Neural progenitor cell (in vitro differentiated cells): ENCODE results near the gene MGMT. TPM values are rescaled to one million over a fixed set of nuclear protein-coding genes. Genes with fewer than 3 reads are reported as not detected.

Source experiments
- DNase-seq: peaks from one replicate; pipeline ENCODE4 v3.0.0-alpha.2; 2016; ENCODE audit warnings: low spot score
- H2AFZ ChIP-seq: fragments of 200-600 bp; sonication (generic); replicated peaks from 2 replicates; pipeline ENCODE4 v1.6.1; 2016; ENCODE audit warnings: antibody characterized with exemption
- H3F3A ChIP-seq: fragments of 200-600 bp; sonication (generic); 2 replicates; pipeline ENCODE4 v1.6.1; 2016; ENCODE audit warnings: antibody characterized with exemption, low read depth
- H3K27ac ChIP-seq: fragments of 200-600 bp; sonication (generic); 2 replicates; pipeline ENCODE4 v1.5.1; 2016; ENCODE audit warnings: mild to moderate bottlenecking
- H3K27me3 ChIP-seq: fragments of 200-600 bp; sonication (generic); 2 replicates; pipeline ENCODE4 v1.6.1; 2016; ENCODE audit warnings: mild to moderate bottlenecking, moderate library complexity
- H3K36me3 ChIP-seq: fragments of 200-600 bp; sonication (generic); 2 replicates; pipeline ENCODE4 v1.5.1; 2016
- H3K4me1 ChIP-seq: fragments of 200-600 bp; sonication (generic); 2 replicates; pipeline ENCODE4 v1.6.1; 2016; ENCODE audit warnings: mixed run types
- H3K4me2 ChIP-seq: fragments of 200-600 bp; sonication (generic); 2 replicates; pipeline ENCODE4 v1.6.1; 2016
- H3K4me3 ChIP-seq: fragments of 200-600 bp; sonication (generic); 2 replicates; pipeline ENCODE4 v1.5.1; 2016
- H3K79me2 ChIP-seq: fragments of 200-600 bp; sonication (generic); 2 replicates; pipeline ENCODE4 v1.6.1; 2016; ENCODE audit warnings: low read depth
- H3K9ac ChIP-seq: fragments of 200-600 bp; sonication (generic); 2 replicates; pipeline ENCODE4 v1.6.1; 2016
- H3K9me3 ChIP-seq: fragments of 200-600 bp; sonication (generic); 2 replicates; pipeline ENCODE4 v1.5.1; 2016; ENCODE audit warnings: low read depth
- H4K20me1 ChIP-seq: fragments of 200-600 bp; sonication (generic); 2 replicates; pipeline ENCODE4 v1.6.1; 2016; ENCODE audit warnings: low read depth
- H3K27ac Mint-ChIP-seq: 3 replicates; pipeline ENCODE4 v1.8.0; 2021; ENCODE audit warnings: mixed read lengths
- H3K27me3 Mint-ChIP-seq: 2 replicates; pipeline ENCODE4 v1.8.0; 2022; ENCODE audit warnings: low read depth, mild to moderate bottlenecking, inconsistent platforms, moderate library complexity, mixed read lengths; ENCODE audit not compliant: insufficient read depth
- H3K36me3 Mint-ChIP-seq: 3 replicates; pipeline ENCODE4 v1.8.0; 2021; ENCODE audit warnings: mixed read lengths
- H3K4me1 Mint-ChIP-seq: 3 replicates; pipeline ENCODE4 v1.8.0; 2021; ENCODE audit warnings: mixed read lengths
- H3K4me3 Mint-ChIP-seq: 3 replicates; pipeline ENCODE4 v1.8.0; 2021; ENCODE audit warnings: mild to moderate bottlenecking, moderate library complexity, mixed read lengths
- H3K9me3 Mint-ChIP-seq: 3 replicates; pipeline ENCODE4 v1.8.0; 2020; ENCODE audit warnings: mixed read lengths
- CTCF ChIP-seq: fragments of 200-600 bp; sonication (generic); IDR thresholded peaks from 2 replicates; pipeline ENCODE4 v1.5.1; 2017; ENCODE audit warnings: antibody characterized with exemption, mild to moderate bottlenecking
- EZH2 ChIP-seq: fragments of 200-600 bp; sonication (generic); IDR thresholded peaks from 2 replicates; pipeline ENCODE4 v1.6.1; 2017; ENCODE audit warnings: antibody characterized with exemption, mild to moderate bottlenecking, moderate library complexity
- EZH2phosphoT487 ChIP-seq: fragments of 200-600 bp; sonication (generic); IDR thresholded peaks from 2 replicates; pipeline ENCODE4 v1.6.1; 2017; ENCODE audit warnings: antibody characterized with exemption
- total RNA-seq: library from RNA; depleted of rRNA; stranded (reverse); fragments of >200 nt; gene quantifications from 2 replicates; pipeline ENCODE4 v1.2.3, GENCODE V29; 2015; ENCODE audit warnings: low replicate concordance

The MGMT gene
- total RNA-seq, 1 donor from 2014 or later, result 17.5 TPM

- Mint-ChIP-seq H3K27me3 (peaks cover 6% of the 10 kb centered on the region), H3K4me1 (peaks cover 13% of the 10 kb centered on the region), H3K36me3 (peaks cover 2% of the 10 kb centered on the region), H3K9me3 (peaks cover 2% of the 10 kb centered on the region), H3K4me3 (no peak overlapping the region), H3K27ac (no peak overlapping the region)
- H3K4me2 ChIP-seq, result no peak overlapping the region
- peaks cover 6% of the 10 kb centered on the region for H3K4me1 ChIP-seq
- H3K27me3 ChIP-seq, result no peaks in the 10 kb centered on the region
- TF ChIP-seq CTCF (no peak), EZH2phosphoT487 (no peak), EZH2 (no peak)
- no peak overlapping the region for H3K27ac ChIP-seq
- no peaks in the 10 kb centered on the region for H3K36me3 ChIP-seq
- H3K9ac ChIP-seq, result no peak overlapping the region
- H4K20me1 ChIP-seq, result peaks cover 4% of the 10 kb centered on the region
- H3K9me3 ChIP-seq, result no peaks in the 10 kb centered on the region
- H2AFZ ChIP-seq, result no peak overlapping the region
- H3F3A ChIP-seq, result no peaks in the 10 kb centered on the region
- H3K79me2 ChIP-seq, result no peaks in the 10 kb centered on the region
- peak; percentile 28 for DNase-seq
- H3K4me3 ChIP-seq, result no peak overlapping the region
Observed at GRCh38 chr10:129761981-129762956, 295.2 kb downstream of the MGMT start.

- TF ChIP-seq EZH2phosphoT487 (no peak), CTCF (no peak), EZH2 (no peak)
- Mint-ChIP-seq H3K27ac (no peak overlapping the region), H3K9me3 (no peaks in the 10 kb centered on the region), H3K4me1 (peaks cover 13% of the 10 kb centered on the region), H3K27me3 (peaks cover 2% of the 10 kb centered on the region), H3K4me3 (no peak overlapping the region), H3K36me3 (peaks cover 2% of the 10 kb centered on the region)
- H2AFZ ChIP-seq, result no peak overlapping the region
- H3K9ac ChIP-seq, result no peak overlapping the region
- H3K4me2 ChIP-seq, result no peak overlapping the region
- no peaks in the 10 kb centered on the region for H3F3A ChIP-seq
- no peak for DNase-seq
- H3K4me1 ChIP-seq, result no peaks in the 10 kb centered on the region
- peaks cover 4% of the 10 kb centered on the region for H4K20me1 ChIP-seq
- H3K36me3 ChIP-seq, result no peaks in the 10 kb centered on the region
- no peak overlapping the region for H3K4me3 ChIP-seq
- no peaks in the 10 kb centered on the region for H3K27me3 ChIP-seq
- H3K27ac ChIP-seq, result no peak overlapping the region
- H3K9me3 ChIP-seq, result no peaks in the 10 kb centered on the region
- H3K79me2 ChIP-seq, result no peaks in the 10 kb centered on the region
Observed at GRCh38 chr10:129764011-129764900, 297.2 kb downstream of the MGMT start.

GRCh38 chr10:129764901-129765663 is 298.0 kb downstream of the MGMT start:
- DNase-seq, result no peak
- peaks cover 2% of the 10 kb centered on the region for H3K36me3 Mint-ChIP-seq
- no peaks in the 10 kb centered on the region for H3K9me3 ChIP-seq

More at GRCh38 chr10:129764901-129765663, 298.0 kb downstream of the MGMT start:
- Mint-ChIP-seq H3K4me1 (peaks cover 16% of the 10 kb centered on the region), H3K4me3 (no peak overlapping the region), H3K27me3 (peaks cover 2% of the 10 kb centered on the region), H3K9me3 (no peaks in the 10 kb centered on the region), H3K27ac (no peak overlapping the region)
- H3K79me2 ChIP-seq, result no peaks in the 10 kb centered on the region
- no peaks in the 10 kb centered on the region for H3K27me3 ChIP-seq
- H3K9ac ChIP-seq, result no peak overlapping the region
- H3K4me2 ChIP-seq, result no peak overlapping the region
- peaks cover 4% of the 10 kb centered on the region for H4K20me1 ChIP-seq
- TF ChIP-seq EZH2phosphoT487 (no peak), EZH2 (no peak), CTCF (no peak)
- H3K36me3 ChIP-seq, result no peaks in the 10 kb centered on the region
- H3K4me3 ChIP-seq, result no peak overlapping the region
- no peaks in the 10 kb centered on the region for H3F3A ChIP-seq
- H3K4me1 ChIP-seq, result no peaks in the 10 kb centered on the region
- H3K27ac ChIP-seq, result no peak overlapping the region
- H2AFZ ChIP-seq, result no peak overlapping the region
